Measurements from ENCODE around the gene HTR2A.

Gene HTR2A

GRCh38 chr13:46871557-46871956 is 25.3 kb downstream of the HTR2A start:
- DNase-seq (ENCODE audit: low read depth in 2 of 3, low spot score in 2 of 3): no peak

- no peak for DNase-seq (ENCODE audit: low read depth in 2 of 3, low spot score in 2 of 3)
Measured at GRCh38 chr13:46868091-46868490, 28.8 kb downstream of the HTR2A start.

GRCh38 chr13:46866150-46866549 is 30.7 kb downstream of the HTR2A start:
- no peak for DNase-seq (ENCODE audit: low read depth in 2 of 3, low spot score in 2 of 3)

- no peak for DNase-seq (ENCODE audit: low read depth in 2 of 3, low spot score in 2 of 3)
Measured at GRCh38 chr13:46864941-46865340, 31.9 kb downstream of the HTR2A start.

GRCh38 chr13:46861959-46862358 is 34.9 kb downstream of the HTR2A start:
- DNase-seq (ENCODE audit: low read depth in 2 of 3, low spot score in 2 of 3): no peak

- DNase-seq (ENCODE audit: low read depth in 2 of 3, low spot score in 2 of 3): no peak
Measured at GRCh38 chr13:46860722-46861121, 36.1 kb downstream of the HTR2A start.

GRCh38 chr13:46858776-46859175 is 38.1 kb downstream of the HTR2A start:
- DNase-seq (ENCODE audit: low read depth in 2 of 3, low spot score in 2 of 3): no peak

GRCh38 chr13:46858163-46858562 is 38.7 kb downstream of the HTR2A start:
- DNase-seq (ENCODE audit: low read depth in 2 of 3, low spot score in 2 of 3): no peak

- DNase-seq (ENCODE audit: low read depth in 2 of 3, low spot score in 2 of 3): no peak
Measured at GRCh38 chr13:46855664-46856063, 41.2 kb downstream of the HTR2A start.

- DNase-seq (ENCODE audit: low read depth in 2 of 3, low spot score in 2 of 3): no peak
Measured at GRCh38 chr13:46855166-46855565, 41.7 kb downstream of the HTR2A start.

- no peak for DNase-seq (ENCODE audit: low read depth in 2 of 3, low spot score in 2 of 3)
Measured at GRCh38 chr13:46852168-46852567, 44.7 kb downstream of the HTR2A start.

- DNase-seq (ENCODE audit: low read depth in 2 of 3, low spot score in 2 of 3): no peak
Measured at GRCh38 chr13:46850214-46850613, 46.6 kb downstream of the HTR2A start.

- DNase-seq (ENCODE audit: low read depth in 2 of 3, low spot score in 2 of 3): no peak
Measured at GRCh38 chr13:46846726-46847125, 50.1 kb downstream of the HTR2A start.

GRCh38 chr13:46845146-46845545 is 51.7 kb downstream of the HTR2A start:
- no peak for DNase-seq (ENCODE audit: low read depth in 2 of 3, low spot score in 2 of 3)

GRCh38 chr13:46844431-46844830 is 52.4 kb downstream of the HTR2A start:
- no peak for DNase-seq (ENCODE audit: low read depth in 2 of 3, low spot score in 2 of 3)

GRCh38 chr13:46839399-46839798 is 57.5 kb downstream of the HTR2A start:
- DNase-seq (ENCODE audit: low read depth in 2 of 3, low spot score in 2 of 3): no peak

GRCh38 chr13:46834657-46835056 is 62.2 kb downstream of the HTR2A start:
- no peak for DNase-seq (ENCODE audit: low read depth in 2 of 3, low spot score in 2 of 3)

GRCh38 chr13:46831588-46832194 is 65.2 kb downstream of the HTR2A start:
- DNase-seq (ENCODE audit: low read depth in 2 of 3, low spot score in 2 of 3): no peak

- DNase-seq (ENCODE audit: low read depth in 2 of 3, low spot score in 2 of 3): no peak
Measured at GRCh38 chr13:46830405-46831005, 66.3 kb downstream of the HTR2A start.

- DNase-seq (ENCODE audit: low read depth in 2 of 3, low spot score in 2 of 3): no peak
Measured at GRCh38 chr13:46822551-46822950, 74.3 kb downstream of the HTR2A start.

- no peak for DNase-seq (ENCODE audit: low read depth in 2 of 3, low spot score in 2 of 3)
Measured at GRCh38 chr13:46817838-46818476, 78.9 kb downstream of the HTR2A start.

- DNase-seq (ENCODE audit: low read depth in 2 of 3, low spot score in 2 of 3): no peak
Measured at GRCh38 chr13:46817095-46817494, 79.8 kb downstream of the HTR2A start.

GRCh38 chr13:46816371-46816770 is 80.5 kb downstream of the HTR2A start:
- no peak for DNase-seq (ENCODE audit: low read depth in 2 of 3, low spot score in 2 of 3)
